ENCODE measurements around the gene SPP2.

- TF ChIP-seq SUZ12 (IDR thresholded peaks at IDR 0.05; ENCODE audit: extremely low read depth, insufficient read depth, insufficient read length) (no peak), ZNF274 (IDR thresholded peaks at IDR 0.05; ENCODE audit: low read depth, low read length) (no peak), YY1 (IDR thresholded peaks at IDR 0.05; ENCODE audit: insufficient read depth, insufficient read length) (no peak)
These were observed 61.0 kb downstream of the SPP2 start for GRCh38 chr2:234111523-234111922.
